Globus pallidus (tissue), 1 donor: Measurements from ENCODE around the gene MAP3K5.
"Not testable (repeated sequence)": the region's sequence is repeated elsewhere in the genome, so short reads cannot be mapped to it uniquely, and the experiment has no call there.

Experiments used
- DNase-seq: peaks from one replicate; pipeline ENCODE4 v3.0.0-alpha.2; 2015; ENCODE audit warnings: low spot score

The MAP3K5 gene

DNA sequence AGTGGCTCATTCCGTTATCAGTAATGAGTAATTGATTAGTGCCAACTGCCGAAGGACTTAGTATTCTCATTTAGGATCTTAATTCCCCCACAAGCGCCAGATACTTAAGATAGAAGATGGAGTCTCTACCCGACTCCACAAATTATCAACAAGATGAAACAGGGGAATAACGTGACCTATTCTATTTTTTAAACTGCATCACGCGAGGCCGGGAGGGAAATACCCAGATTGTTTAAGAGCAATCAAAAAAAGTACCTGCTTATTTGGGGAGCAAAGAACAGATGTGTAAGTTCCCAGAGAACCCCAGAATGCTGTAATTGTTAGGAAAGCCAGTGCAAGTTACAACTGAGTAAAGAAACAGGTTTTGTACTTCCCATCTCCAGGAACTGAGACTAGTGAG is 1.1 kb upstream of the MAP3K5 start:
- no peak for DNase-seq

DNA sequence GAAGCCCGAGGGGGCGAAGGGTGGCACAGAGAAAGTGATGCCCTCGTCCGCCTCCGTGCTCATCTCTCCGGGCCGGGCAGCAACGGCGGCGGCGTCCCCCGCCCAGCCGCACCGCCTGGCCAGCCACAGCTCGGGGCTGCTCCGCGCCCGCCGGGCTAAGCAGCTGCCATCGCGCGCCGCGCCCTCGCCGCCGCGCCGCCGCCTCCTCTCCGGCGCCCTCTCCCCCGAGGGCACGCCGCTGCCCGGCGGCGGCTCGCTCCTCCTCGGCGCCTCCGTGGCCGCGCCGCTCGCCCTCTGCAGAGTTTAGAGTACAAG is 225 bp downstream of the MAP3K5 start:
- no peak for DNase-seq

DNA sequence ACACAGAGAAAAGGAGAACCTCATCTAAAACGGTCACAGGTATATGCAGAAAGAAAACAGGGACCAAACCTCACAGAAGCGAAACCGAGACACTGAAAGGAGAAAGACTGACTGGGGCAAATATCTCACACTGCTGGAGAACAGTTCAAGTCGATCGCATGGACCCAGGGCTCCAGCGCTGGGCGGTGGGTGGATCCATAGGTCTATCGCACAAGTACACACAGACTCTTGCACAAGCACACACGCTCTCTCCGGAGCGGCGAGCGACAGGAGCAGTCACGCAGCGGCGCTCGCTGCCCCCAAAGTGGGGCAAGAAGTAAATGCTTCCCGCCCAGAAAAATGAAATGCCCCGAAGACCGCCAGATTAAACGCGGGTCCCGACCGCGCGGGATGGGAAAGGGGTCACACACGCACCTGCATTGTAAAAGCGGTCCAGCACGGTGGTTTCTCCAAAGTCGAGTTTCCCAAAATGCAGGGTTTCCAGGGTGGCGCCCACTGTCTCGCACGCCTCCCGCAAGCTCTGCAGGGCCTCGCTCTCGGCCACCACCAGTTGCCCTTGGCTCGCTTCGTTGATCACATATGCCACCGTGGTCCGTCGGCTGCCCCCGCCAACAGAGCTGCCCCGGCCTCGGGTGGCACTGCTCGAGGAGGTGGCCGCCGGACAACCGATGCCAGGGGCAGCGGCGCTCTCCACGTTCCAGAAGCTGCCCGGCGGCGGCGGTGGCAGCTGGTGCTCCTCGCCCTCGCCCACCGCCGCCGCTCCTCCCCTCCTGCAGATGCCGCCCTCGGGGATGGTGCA is 782 bp downstream of the MAP3K5 start:
- DNase-seq, result peak; percentile 33

DNA sequence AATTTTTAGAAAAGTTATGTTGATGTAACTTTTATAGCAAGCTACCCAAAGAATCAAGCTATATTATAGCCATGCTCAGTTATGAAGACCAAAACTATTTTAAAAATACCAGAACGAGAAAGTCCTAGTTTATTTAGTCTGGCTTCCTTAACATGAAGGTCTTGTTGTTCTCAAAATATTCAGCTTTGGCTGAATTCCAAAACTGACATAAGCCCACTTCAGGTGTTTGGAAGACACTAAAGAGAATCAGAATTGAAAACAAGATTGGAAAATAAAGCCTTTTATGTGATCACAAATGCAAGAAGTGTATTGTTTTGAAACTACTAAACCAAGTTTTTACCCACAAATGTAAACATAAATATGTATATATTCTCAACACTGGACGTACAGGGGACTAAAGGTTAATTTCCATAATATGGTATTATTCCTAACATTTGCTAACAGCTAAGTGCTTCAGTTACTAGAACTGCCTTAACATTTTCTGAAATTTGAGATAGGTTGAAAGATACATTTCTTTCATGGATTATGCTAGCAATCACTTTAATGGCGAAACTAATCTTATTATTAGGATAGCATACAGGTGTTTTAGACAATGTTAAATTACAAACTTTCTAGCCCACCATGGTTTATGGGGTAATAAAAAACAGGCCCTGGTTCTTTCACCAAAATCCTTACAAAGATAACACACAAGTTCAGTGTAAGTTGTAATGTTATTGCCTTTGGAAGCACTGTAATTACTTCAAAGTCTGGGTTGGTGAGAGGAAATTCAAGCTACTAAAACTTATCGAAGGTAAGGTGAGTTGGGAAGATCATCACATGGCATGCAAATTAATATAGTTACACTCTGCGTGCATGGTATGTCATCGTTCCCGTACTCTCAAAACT is 1.6 kb downstream of the MAP3K5 start:
- no peak for DNase-seq

DNA sequence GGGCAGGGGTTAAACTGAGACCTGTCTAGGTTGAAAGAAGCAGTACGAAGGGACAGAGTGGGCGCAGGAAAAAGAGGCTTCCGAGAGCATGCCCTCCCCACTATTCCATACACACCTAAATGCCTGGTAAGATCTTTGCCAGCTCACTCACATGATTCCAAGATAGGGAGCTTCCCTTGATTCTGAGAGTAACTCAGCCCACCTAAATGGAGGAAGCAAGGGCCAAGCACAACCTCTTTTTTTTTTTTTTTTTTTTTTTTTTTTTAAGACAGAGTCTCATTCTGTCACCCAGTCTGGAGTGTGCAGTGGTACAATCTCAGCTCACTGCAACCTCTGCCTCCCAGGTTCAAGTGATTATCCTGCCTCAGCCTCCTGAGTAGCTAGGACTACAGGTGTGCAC is 2.8 kb downstream of the MAP3K5 start:
- not testable (repeated sequence) for DNase-seq

DNA sequence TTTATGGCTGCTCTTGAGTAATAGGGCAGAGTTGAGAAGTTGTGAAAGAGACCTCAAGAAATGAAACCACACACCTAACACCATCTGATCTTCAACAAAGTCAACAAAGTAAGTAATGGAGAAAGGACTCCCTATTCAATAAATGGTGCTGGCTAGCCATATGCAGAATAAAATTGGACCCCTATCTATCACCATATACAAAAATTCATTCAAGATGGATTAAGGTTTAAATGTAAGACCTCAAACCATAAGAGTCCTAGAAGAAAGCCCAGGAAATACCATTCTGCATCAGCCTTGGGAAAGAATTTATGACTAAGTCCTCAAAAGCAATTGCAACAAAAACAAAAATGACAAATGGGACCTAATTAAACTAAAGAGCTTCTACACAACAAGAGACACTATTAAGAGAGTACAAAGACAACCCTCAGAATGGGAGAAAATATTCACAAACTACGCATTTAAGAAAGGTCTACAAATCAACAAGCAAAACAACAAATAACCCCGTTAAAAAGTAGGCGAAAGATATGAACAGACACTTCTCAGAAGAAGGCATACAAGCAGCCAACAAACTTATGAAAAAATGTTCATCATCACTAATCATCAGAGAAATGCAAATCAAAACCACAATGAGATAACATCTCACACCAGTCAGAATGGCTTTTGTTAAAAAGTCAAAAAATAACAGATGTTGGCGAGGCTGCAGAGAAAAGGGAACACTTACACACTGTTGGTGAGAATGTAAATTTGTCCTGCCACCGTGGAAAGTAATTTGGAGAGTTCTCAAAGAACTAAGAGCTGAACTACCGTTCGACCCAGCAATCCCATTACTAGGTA is 4.0 kb downstream of the MAP3K5 start:
- no peak for DNase-seq

DNA sequence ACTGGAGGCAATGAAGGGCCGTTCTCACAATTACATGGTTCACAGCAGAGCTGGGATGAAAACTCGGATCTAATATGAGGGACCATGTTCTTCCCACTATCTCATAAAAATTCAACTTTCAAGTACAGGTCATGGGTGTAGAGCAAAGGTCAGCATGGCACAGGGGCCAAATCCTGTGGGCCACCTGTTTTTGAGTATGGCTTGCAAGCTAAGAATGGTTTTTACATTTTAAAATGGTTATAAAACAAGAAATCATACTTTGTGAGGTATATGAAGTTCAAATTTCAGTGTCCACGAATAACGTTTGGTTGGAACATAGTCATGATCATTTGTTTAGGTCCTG is 4.6 kb downstream of the MAP3K5 start:
- no peak for DNase-seq

DNA sequence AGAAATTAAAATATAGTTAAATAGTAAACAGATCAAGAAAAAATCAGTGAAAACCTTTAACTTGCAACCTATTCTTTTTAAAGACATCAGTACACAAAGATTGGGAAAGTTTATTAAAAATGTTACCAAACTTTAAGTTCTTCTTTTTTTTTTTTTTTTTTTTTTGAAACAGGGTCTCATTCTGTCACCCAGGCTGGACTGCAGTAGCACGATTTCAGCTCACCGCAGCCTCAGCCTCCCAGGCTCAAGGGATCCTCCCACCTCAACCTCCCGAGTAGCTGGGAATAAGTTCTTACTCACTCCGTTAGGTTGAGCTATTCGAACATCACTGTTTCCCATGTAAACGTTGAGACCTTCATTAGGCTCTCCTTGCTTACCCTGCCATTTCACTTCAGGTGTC is 5.6 kb downstream of the MAP3K5 start:
- no peak for DNase-seq

DNA sequence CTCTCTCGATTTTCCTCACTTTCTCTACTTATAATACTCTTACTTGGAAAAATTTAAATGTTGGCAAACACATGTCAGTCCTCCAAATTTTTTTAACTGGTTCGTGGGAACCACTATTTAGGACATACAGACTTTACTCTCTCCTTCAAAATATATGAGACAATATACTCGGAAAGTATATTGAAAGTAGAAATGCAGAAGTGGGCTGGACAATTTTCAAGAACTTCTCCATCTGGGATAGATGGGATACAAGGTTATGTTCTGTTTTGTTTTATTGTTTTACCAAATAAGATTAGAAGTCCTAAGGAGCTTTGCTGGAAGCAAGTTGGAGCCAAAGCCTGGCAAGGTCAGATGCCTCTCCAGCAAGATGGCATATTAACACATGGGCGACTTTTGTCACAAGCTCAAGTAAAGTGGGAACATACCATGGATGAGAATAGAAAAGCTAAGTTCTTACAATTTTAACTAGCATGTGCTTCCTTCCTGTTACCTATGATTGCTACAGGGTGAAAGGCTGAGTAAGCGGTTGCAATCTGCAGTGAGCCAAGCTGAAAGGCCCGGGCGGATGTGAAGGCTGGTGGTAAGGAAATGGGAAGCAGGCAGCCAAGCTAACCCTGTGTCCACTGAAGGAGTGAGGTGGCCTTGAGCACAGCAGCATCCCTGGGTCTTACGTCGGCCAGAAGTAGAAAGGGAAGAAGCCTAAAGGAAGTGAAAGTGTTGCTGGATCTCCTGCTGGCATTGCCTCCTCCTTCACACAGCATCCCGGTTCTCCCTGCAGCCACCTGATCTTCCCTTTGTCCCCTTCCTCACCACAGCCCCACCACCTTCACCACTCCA is 7.1 kb downstream of the MAP3K5 start:
- peak; percentile 49 for DNase-seq

DNA sequence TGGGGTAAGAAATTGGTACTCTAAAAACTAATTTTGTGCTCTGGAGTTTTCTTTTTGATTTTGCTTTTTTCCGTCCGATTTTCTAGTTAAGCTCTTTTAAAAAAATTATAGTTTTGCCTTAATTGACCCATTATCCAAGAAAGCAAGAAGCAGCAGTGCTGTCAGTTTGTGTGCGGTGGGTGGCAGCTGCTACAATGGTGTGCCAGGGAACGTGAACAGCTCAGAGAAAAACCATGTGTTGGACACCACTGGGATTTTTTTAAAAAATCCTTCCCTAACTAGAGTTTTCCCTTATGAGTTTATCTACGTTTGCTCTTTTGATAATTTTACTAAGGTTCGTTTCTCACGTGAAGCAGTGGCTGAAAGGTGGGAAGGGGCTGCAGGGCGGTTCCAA is 8.0 kb downstream of the MAP3K5 start:
- DNase-seq, result no peak

DNA sequence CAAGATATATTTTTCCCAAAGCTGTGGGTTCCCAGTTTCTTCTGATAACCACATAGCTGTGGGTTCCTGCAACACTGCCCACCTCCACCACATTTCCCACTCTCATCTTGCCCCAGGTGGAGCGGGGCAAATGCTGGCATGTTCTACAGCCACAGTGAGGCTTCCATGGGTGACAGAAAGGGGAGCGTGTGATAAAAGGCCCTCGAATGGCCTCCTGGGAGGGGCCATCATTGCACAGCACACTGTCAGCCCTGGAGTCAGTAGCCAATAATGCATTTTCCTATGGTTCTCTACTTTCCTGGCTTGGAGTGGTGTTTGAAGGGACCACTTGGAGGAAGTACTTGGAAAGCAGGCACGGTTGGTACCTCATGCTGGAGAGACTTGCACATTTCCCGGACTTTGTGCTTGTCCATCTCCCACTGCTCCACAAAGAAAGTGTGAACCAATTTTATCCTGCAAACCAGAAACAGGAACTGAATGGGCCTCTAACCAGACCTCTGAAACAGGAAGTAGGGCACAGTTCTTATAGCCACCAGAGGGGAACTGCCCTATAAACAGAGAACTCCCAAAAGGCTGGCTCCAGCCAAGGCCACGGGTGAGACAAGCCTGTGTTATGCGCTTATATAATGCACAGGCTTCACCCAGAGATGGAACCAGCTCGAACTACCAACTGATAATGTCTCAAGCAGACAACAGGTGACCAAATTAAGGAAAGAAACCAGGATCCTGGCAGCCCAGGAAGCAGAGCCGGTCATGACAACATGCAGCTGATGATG is 8.6 kb downstream of the MAP3K5 start:
- peak; percentile 55 for DNase-seq

DNA sequence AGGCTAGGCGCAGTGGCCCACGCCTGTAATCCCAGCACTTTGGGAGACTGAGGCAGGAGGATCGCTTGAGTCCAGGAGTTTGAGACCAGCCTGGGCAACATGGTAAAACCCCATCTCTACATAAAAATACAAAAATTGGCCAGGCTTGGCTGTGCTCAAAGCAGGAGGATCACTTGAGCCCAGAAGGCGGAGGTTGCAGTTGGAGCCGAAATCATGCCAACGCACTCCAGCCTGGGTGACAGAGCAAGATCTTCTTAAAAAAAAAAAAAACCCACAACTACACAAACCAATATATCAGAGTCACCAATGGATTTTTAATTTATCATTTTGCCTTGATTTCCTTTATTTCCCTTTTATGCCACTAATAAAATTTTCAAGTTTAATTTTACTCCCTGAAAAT is 9.3 kb downstream of the MAP3K5 start:
- DNase-seq, result no peak

DNA sequence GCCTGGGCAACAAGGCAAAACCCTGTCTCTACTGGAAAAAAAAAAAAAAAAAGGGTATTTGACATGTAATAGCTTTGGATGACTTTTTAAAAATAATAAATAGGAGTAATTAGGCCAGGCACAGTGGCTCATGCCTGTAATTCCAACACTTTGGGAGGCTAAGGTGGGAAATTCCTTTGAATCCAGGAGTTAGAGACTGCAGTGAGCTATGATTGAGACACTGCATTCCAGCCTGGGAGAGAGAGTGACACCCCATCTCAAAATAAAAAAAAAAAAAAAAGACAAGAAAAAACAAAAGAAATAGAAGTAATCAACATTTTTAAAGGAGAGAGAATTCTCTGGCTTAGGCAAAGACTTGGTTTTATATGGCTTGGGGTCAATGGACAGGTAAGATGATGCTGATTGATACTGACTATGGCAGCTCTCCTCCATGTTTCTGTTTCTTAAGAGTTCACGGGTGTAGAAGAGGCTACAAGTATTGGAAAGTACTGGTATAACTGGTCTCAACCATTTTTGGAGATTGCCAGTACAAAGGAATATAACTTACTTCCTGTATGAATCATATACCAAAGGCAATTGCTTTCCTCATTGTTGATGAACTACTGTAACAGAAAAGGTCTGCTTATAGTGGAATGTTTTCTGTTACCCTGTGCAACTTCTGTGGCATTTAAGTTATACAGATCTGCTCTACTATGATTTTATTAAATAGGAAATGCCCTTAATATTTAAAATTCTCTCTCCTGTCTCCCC is 10.1 kb downstream of the MAP3K5 start:
- DNase-seq, result no peak

DNA sequence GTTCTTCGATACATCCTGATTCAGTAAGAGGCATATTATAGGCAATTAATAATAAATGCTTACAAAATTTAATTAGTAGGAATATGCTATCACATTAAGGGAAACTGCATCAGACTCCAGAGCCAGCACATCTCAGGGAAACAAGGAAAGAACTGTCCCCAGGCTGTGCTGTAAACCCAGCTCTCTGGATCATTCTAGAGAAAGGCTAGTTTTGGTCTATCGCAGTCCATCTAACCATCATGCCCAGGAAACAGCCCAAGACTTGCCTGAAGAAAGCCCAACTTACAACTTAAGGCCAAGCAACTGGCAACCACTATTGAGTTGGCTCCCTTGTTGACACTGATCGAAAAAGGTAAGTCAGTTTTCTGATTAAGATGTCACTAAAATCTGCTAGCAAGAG is 11.3 kb downstream of the MAP3K5 start:
- DNase-seq, result no peak

DNA sequence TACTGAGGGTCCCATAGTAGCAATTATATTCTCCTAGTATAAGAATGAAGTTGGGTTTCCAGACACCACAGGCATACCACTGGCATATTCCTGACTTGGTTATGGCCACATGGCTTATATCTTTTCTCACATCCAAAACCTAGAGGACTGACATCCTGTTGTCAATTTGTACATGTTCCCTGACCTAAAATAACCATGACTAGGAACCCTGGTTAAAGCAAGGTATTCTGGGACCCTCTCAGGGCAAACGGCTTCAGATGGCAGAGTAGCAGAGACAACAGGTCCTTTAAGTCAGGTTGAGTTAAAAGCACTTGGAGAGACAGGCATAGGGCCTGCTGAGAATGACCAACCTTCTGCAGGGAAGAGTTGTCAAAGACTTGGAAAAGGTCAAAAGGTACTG is 12.6 kb downstream of the MAP3K5 start:
- no peak for DNase-seq

DNA sequence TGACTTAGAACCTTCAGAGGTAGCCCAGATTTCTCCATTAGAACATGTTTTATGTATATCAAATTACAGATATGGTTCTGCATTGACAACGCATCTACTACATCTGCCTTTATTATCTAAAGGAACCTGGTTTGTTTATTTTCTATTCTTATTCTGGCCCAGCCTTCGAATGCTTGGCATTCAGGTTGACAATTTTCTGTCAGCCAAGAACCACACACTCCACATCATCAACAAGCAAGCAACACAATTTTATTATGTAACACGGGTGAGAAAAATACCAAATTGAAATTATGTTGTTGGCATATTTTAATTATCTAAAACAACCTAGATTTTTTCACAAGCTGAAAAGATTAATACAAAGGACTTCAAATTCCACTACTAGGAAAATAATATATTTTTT is 14.6 kb downstream of the MAP3K5 start:
- no peak for DNase-seq

DNA sequence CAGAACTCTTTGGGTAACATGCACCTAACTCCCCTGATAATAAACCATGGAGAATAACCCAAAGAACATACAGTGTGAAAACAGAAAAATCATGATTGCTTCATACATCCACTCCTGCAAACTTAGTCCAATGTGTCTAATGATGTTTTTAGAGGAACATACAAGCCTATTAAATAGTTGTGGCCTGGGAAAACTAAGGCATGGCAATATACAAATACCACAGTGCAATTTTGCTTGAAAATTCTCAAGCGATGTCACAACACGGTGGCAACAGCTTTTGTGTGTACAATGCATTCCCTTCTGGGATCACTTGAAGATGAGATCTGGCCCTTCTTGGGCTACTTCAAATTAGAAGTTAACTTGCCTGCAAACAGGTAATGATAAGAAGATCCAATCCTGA is 16.7 kb downstream of the MAP3K5 start:
- DNase-seq, result no peak

DNA sequence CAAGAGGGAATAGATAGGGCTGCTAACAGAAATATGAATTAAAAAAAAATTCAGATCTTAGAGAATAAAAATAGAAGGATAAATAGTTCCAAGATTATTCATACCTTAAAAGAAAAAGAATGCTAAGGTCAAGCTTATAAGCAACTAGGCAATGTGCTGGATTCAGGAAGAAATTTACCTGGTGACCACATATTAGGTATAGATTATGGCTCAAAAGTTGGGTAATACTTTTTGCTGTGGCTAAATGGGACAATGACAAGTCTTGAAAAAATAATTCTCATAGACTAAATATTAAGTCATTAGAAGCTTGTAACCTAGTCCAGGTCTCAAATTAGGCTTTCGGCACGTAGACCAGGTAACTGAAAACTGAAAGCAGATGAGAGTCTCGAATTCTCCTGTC is 17.2 kb downstream of the MAP3K5 start:
- no peak for DNase-seq

DNA sequence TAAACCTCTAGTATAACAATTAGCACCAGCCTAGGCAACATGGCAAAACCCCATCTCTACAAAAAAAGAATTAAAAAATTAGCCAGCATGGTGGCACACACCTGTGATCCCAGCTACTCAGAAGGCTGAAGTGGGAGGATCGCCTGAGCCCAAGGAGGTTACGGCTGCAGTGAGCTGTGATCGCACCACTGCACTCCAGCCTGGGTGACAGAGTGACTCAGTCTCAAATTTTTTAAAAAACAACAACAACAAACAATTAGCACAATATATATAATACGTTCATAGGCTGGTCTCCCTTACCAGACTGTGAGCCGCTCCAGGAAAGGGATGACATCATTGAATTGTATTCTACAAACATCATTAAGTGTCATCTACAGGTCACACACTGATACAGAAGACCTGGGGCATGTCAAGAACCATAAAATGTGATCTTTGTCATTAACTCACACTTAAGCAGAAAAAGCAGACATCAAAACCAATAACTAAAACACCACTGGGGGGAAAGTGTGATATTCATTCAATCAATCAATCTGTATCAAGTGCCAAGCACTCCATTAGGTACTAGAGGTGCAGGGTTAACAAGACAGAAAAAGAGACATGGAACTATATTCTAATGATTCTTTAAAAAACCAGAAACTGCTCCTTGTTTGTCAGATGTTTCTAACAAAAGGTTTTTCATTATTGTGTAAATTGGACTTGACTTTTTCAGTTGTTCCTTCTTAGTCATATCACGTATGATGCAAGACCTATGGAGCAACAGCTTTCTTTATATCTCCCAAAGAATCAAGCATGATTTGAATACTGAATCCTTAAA is 17.8 kb downstream of the MAP3K5 start:
- DNase-seq, result no peak

DNA sequence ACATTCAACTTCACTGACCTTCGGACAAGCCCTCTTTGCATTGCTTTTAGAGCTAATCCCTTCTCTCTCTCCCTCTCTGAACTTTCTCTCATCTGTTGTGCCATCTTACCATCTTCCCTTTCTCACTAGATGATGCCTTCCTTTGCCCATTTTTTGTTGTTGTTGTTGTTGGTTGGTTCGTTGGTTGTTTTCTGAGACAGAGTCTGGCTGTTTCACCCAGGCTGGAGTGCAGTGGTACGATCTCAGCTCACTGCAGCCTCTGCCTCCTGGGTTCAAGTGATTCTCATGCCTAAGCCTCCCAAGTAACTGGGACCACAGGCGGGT is 18.8 kb downstream of the MAP3K5 start:
- no peak for DNase-seq
